Measurements from ENCODE around the gene KLC3. TPM values are rescaled to one million over a fixed set of nuclear protein-coding genes. Genes with fewer than 3 reads are reported as not detected.

KLC3 gene
- total and polyA plus RNA-seq, 8 donors: 1.7 to 6.4 (median 2.4) TPM

DNA sequence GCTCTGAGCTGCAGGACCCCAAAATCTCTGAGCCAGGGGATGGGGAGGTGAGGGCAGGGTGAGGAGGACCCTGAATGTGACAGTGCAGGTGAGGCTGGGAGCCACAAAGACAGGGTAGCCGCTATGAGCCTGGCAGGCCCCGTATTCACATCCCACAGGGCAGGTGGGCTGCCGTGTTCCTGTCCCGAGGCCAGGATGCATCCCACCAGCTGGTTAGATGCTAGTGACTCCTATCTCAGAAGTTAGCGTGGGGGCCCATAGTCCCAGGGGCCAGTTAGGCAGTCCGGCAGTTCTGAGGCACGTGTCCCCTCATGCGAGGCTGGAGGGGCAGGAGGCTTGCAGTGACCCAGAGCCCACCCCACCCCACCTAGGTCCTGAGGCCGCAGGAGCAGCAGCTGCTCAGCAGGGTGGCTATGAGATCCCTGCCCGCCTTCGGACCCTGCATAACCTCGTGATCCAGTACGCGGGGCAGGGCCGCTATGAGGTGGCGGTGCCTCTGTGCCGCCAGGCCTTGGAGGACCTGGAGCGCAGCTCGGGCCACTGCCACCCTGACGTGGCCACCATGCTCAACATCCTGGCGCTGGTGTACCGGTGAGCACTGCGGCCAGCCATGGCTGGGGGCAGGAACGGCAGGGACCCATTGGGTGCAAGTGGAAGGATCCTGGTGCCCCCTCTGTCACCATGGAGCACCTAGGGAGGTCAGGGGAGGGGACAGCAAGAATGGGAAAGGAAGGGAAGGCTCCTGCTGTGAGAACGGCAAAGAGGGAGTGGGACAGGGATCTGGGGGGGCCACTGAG, 7.2 kb downstream of the KLC3 start:
- H3K4me1 ChIP-seq: no peaks in the 10 kb centered on the region
- DNase-seq (no peak), ATAC-seq (no peak), FAIRE-seq (no peak)
- H3K36me3 ChIP-seq: peaks cover 0 to 6% (median 0%) of the 10 kb centered on the region in 3 donors
- WGBS, 2 donors: 60 to 65% methylated on average over 25 of the region's 25 CpGs
- no peak overlapping the region for H3K4me3 ChIP-seq
- intact Hi-C loops (cut with DNase I): no loop called here
- TF ChIP-seq, protein P1, sequence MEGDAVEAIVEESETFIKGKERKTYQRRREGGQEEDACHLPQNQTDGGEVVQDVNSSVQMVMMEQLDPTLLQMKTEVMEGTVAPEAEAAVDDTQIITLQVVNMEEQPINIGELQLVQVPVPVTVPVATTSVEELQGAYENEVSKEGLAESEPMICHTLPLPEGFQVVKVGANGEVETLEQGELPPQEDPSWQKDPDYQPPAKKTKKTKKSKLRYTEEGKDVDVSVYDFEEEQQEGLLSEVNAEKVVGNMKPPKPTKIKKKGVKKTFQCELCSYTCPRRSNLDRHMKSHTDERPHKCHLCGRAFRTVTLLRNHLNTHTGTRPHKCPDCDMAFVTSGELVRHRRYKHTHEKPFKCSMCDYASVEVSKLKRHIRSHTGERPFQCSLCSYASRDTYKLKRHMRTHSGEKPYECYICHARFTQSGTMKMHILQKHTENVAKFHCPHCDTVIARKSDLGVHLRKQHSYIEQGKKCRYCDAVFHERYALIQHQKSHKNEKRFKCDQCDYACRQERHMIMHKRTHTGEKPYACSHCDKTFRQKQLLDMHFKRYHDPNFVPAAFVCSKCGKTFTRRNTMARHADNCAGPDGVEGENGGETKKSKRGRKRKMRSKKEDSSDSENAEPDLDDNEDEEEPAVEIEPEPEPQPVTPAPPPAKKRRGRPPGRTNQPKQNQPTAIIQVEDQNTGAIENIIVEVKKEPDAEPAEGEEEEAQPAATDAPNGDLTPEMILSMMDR (IDR thresholded peaks at IDR 0.05): no peak
- no peak overlapping the region for H3K27ac ChIP-seq
- H3K27me3 ChIP-seq: no peaks in the 10 kb centered on the region
- no peaks in the 10 kb centered on the region for H3K9me3 ChIP-seq

DNA sequence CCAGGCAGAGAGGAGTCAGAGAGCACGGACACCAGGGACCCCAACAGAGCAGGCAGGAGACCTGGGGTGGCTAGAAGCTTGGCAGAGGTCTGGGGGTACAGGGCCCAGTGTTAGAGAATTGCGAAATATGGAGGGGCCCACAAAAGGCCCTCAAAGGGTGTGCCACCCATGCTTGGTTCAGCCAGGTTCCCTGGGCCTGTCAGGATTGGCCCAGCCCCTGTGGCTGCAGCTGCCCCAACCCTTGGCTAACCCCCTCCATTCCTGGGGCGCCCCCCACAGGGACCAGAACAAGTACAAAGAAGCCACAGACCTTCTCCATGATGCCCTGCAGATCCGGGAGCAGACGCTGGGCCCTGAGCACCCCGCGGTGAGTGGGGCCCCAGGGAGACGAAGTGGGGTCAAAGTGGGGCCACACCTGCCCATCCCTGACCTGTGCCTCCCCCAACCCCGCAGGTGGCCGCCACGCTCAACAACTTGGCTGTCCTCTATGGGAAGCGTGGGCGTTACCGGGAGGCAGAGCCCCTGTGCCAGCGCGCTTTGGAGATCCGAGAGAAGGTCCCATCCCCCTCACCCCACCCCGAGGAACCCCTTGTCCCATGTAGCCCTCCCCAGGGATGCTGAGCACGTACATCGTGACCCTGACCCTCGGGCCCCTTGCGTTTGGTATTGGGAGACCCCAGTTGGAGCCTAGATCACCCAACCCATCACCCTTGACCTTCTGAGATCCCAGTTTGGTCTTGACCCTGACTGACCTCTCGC, 8.0 kb downstream of the KLC3 start:
- TF ChIP-seq, protein P1 (IDR thresholded peaks at IDR 0.05): no peak
- 64 to 79% methylated on average over 23 of the region's 23 CpGs for WGBS, 2 donors
- DNase-seq (no peak), FAIRE-seq (no peak), ATAC-seq (no peak)
- no peak overlapping the region for H3K4me3 ChIP-seq
- no peaks in the 10 kb centered on the region for H3K9me3 ChIP-seq
- H3K4me1 ChIP-seq: no peaks in the 10 kb centered on the region
- H3K27me3 ChIP-seq: no peaks in the 10 kb centered on the region
- intact Hi-C loops (cut with DNase I): no loop called here
- H3K27ac ChIP-seq: no peak overlapping the region
- H3K36me3 ChIP-seq: peaks cover 0 to 6% (median 0%) of the 10 kb centered on the region in 3 donors

DNA sequence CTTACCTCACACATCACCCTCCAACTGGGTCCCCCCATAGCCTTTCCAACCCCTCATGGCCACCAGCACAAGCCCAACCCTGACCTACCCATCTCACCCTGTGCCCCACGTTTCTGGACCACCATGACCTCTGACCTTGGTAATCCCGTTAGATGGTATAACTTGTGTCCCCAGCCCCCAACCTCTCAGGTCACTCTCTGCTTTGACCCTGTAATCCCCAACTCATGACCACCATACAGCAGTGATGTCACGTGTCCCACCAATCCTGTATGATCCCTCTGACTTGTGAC, 8.5 kb downstream of the KLC3 start:
- TF ChIP-seq, protein P1 (IDR thresholded peaks at IDR 0.05): no peak
- Histone ChIP-seq H3K4me3 (no peak overlapping the region), H3K27me3 (no peaks in the 10 kb centered on the region), H3K27ac (no peak overlapping the region), H3K36me3 (peaks cover 0 to 6% (median 0%) of the 10 kb centered on the region in 3 donors), H3K9me3 (no peaks in the 10 kb centered on the region), H3K4me1 (no peaks in the 10 kb centered on the region)
- no peak for FAIRE-seq
- intact Hi-C loops (cut with DNase I): no loop called here
- WGBS, 2 donors: 59 to 63% methylated on average over 3 of the region's 3 CpGs
- no peak for ATAC-seq
- DNase-seq: no peak

DNA sequence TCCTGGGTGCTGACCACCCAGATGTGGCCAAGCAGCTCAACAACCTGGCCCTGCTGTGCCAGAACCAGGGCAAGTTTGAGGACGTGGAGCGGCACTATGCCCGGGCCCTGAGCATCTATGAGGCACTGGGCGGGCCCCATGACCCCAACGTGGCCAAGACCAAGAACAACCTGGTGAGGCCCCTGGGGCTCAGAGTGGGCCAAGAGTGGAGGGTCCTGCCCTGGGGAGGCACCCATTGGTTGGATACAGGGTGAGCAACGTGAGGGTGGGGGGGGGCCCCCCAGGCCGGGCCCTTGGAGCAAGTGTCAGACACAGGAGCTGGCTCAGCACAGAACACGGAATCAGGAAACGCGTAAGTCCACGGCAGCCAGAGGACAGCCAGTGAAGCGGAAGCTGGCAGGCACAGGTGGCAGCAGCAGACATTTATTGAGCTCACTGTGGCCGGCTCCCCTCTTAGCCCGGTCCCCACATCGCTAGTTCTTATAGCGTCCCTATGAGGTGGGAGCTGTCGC, 8.9 kb downstream of the KLC3 start:
- WGBS, 2 donors: 87 to 92% methylated on average over 17 of the region's 17 CpGs
- no peak for FAIRE-seq
- intact Hi-C loops (cut with DNase I): no loop called here

More for the DNA sequence above, 8.9 kb downstream of the KLC3 start:
- H3K27me3 ChIP-seq: no peaks in the 10 kb centered on the region
- no peak overlapping the region for H3K27ac ChIP-seq
- peak in 1 of 4 donors; percentile 20 for ATAC-seq
- no peaks in the 10 kb centered on the region for H3K4me1 ChIP-seq
- H3K4me3 ChIP-seq: no peak overlapping the region
- no peak for DNase-seq
- no peaks in the 10 kb centered on the region for H3K9me3 ChIP-seq
- peaks cover 0 to 6% (median 0%) of the 10 kb centered on the region in 3 donors for H3K36me3 ChIP-seq
- TF ChIP-seq, protein P1 (IDR thresholded peaks at IDR 0.05): no peak
